K562 (cell line): ENCODE measurements around the gene NDUFB3. TPM values are rescaled to one million over a fixed set of nuclear protein-coding genes. Genes with fewer than 3 reads are reported as not detected.

Source experiments
- ATAC-seq: fragments of 200-7000 bp; cut with Tn5 transposase; 3 replicates; pipeline ENCODE4 v1.9.1; 2020; ENCODE audit warnings: moderate library complexity
- BruUV-seq: library from RNA; stranded (reverse); fragments of 400-500 nt; replicated peaks from 2 replicates; lab custom pipeline; 2021; lab: Mats Ljungman, UMichigan
- CTCF ChIA-PET: fragments of 300-600 bp; formaldehyde crosslinking; extraction: SDS; loops from one replicate; lab custom pipeline; 2021; ENCODE audit warnings: low intra/inter-chr PET ratio; lab: Yijun Ruan, JAX
- POLR2A ChIA-PET: fragments of 300-600, 350-650 bp; sonication (Branson Sonifier 250); formaldehyde crosslinking; extraction: SDS; loops from one replicate; lab custom pipeline; 2021; ENCODE audit warnings: antibody characterized with exemption, inconsistent platforms; lab: Yijun Ruan, JAX
- DNase-seq, 4 experiments: peaks; one replicate each; pipeline versions ENCODE4 v3.0.0 to v3.0.0-alpha.2; 2011 to 2018; ENCODE audit warnings: low spot score in 3 of 4, mixed read lengths in 3 of 4; ENCODE audit errors: extremely low read depth in 1 of 4
- FAIRE-seq: peaks from 2 replicates; lab custom pipeline; 2011; peaks lifted over from hg19 to GRCh38; lab: Jason Lieb, UNC
- H2AFZ ChIP-seq: 2 replicates; pipeline ENCODE4 v1.6.0; 2011; ENCODE audit warnings: low read depth, low read length, control low read depth, inconsistent platforms
- H3K27ac ChIP-seq: fragments of 200-600 bp; 3 replicates; pipeline ENCODE4 v1.8.0; 2011; ENCODE audit warnings: low read depth, mild to moderate bottlenecking, control low read depth, inconsistent platforms, low read length, moderate library complexity, mixed read lengths; ENCODE audit errors: extremely low read depth
- H3K27me3 ChIP-seq, 2 experiments: fragments of 300-600 bp in 1 of 2; 2 replicates in 1 of 2; 3 replicates in 1 of 2; pipeline versions ENCODE4 v1.6.0 to v1.8.0; 2011; ENCODE audit warnings: inconsistent platforms in 2 of 2, low read length in 2 of 2, mild to moderate bottlenecking in 1 of 2, mixed read lengths in 1 of 2, moderate library complexity in 1 of 2; ENCODE audit not compliant: control insufficient read depth in 2 of 2, insufficient read depth in 2 of 2
- H3K36me3 ChIP-seq: fragments of 300-600 bp; 3 replicates; pipeline ENCODE4 v1.8.0; 2011; ENCODE audit warnings: mild to moderate bottlenecking, low read length, inconsistent platforms; ENCODE audit not compliant: control insufficient read depth, insufficient read depth
- H3K4me1 ChIP-seq, 2 experiments: fragments of 200-600 bp in 1 of 2; replicated peaks in 1 of 2; 2 replicates in 1 of 2; 3 replicates in 1 of 2; pipeline versions ENCODE4 v1.5.1 to v1.8.0; 2011; ENCODE audit warnings: inconsistent platforms in 2 of 2, low read length in 2 of 2, mild to moderate bottlenecking in 1 of 2, mixed read lengths in 1 of 2, moderate library complexity in 1 of 2; ENCODE audit not compliant: control insufficient read depth in 2 of 2, insufficient read depth in 2 of 2
- H3K4me2 ChIP-seq: 2 replicates; pipeline ENCODE4 v1.6.1; 2011; ENCODE audit warnings: low read length, control low read depth, inconsistent platforms, mixed read lengths; ENCODE audit not compliant: insufficient read depth
- H3K4me3 ChIP-seq: fragments of 200-600 bp; sonication (generic), shearing (Covaris generic); 2 replicates; pipeline ENCODE4 v1.5.1; 2016; ENCODE audit warnings: control low read depth, inconsistent platforms
- H3K79me2 ChIP-seq: fragments of 200-600 bp; 3 replicates; pipeline ENCODE4 v1.8.0; 2011; ENCODE audit warnings: low read length, inconsistent platforms; ENCODE audit not compliant: control insufficient read depth, insufficient read depth
- H3K9ac ChIP-seq, 2 experiments: 2 replicates each; pipeline versions ENCODE4 v1.6.0 to v1.6.1; 2011; ENCODE audit warnings: low read depth in 2 of 2, low read length in 2 of 2, control low read depth in 1 of 2, inconsistent platforms in 1 of 2, mild to moderate bottlenecking in 1 of 2, mixed read lengths in 1 of 2; ENCODE audit not compliant: insufficient read depth in 1 of 2
- H3K9me1 ChIP-seq: one replicate; pipeline ENCODE4 v1.6.0; 2011; ENCODE audit warnings: inconsistent platforms, mild to moderate bottlenecking, low read length, moderate library complexity; ENCODE audit not compliant: control insufficient read depth, insufficient read depth
- H3K9me3 ChIP-seq: replicated peaks from 2 replicates; pipeline ENCODE4 v1.5.1; 2011; ENCODE audit warnings: low read depth, low read length, inconsistent platforms; ENCODE audit not compliant: control insufficient read depth, insufficient read depth
- H4K20me1 ChIP-seq: replicated peaks from 2 replicates; pipeline ENCODE4 v1.6.1; 2011; ENCODE audit warnings: low read length, inconsistent platforms, mixed read lengths; ENCODE audit not compliant: control insufficient read depth, insufficient read depth
- BRCA1 ChIP-seq, 2 experiments: fragments of 450-650 bp in 1 of 2; sonication (generic) in 1 of 2; formaldehyde crosslinking in 1 of 2; IDR thresholded peaks; 2 replicates each; pipeline versions ENCODE4 v1.5.0 to v1.6.1; 2017 to 2020; ENCODE audit warnings: mild to moderate bottlenecking in 1 of 2, missing genetic modification reagents in 1 of 2
- DMBX1 ChIP-seq: fragments of 250-450 bp; sonication (Bioruptor Pico); IDR thresholded peaks from 2 replicates; pipeline ENCODE4 v1.8.0; 2022; ENCODE audit warnings: inconsistent platforms, mild to moderate bottlenecking, moderate library complexity, borderline replicate concordance
- IRF9 ChIP-seq: fragments of 450-650 bp; IDR thresholded peaks from 2 replicates; pipeline ENCODE4 v1.6.1; 2016; ENCODE audit warnings: missing biosample characterization, missing genetic modification characterization
- L3MBTL2 ChIP-seq: fragments of 450-650 bp; IDR thresholded peaks from 2 replicates; pipeline ENCODE4 v1.6.1; 2016; ENCODE audit warnings: mild to moderate bottlenecking, moderate library complexity
- MGA ChIP-seq: fragments of 450-650 bp; IDR thresholded peaks from 2 replicates; pipeline ENCODE4 v1.6.1; 2016; ENCODE audit warnings: mild to moderate bottlenecking, moderate library complexity
- ZBTB26 ChIP-seq: fragments of 450-650 bp; formaldehyde crosslinking; IDR thresholded peaks from 2 replicates; pipeline ENCODE4 v1.4.0; 2022; ENCODE audit warnings: missing genetic modification characterization
- ZNF175 ChIP-seq: fragments of 200-800 bp; sonication (Bioruptor generic); IDR thresholded peaks from 2 replicates; pipeline ENCODE4 v1.6.1; 2016; ENCODE audit warnings: low read depth, mild to moderate bottlenecking, missing genetic modification characterization, missing compliant biosample characterization
- WGBS: fragments of 100-300 bp; shearing (Covaris generic); methylation state at CpG from one replicate; pipeline ENCODE4 v1.1.6; 2016; ENCODE audit warnings: low coverage, mixed read lengths; ENCODE audit not compliant: insufficient coverage; ENCODE audit errors: missing lambda C conversion rate; 5-methylcytosine and 5-hydroxymethylcytosine counted together
- in situ Hi-C: fragments of 300-500 bp; cut with MboI; formaldehyde crosslinking; loops from 4 replicates; pipeline ENCODE4 v1.15.0; 2018; ENCODE audit warnings: inconsistent platforms, mixed read lengths
- intact Hi-C: fragments of 100-400 bp; cut with micrococcal nuclease; formaldehyde crosslinking; loops from 2 replicates; pipeline ENCODE4 v1.14.2; 2022
- polyA plus RNA-seq, 8 experiments: library from polyadenylated mRNA; depleted of rRNA in 4 of 8; stranded (reverse) in 5 of 8; unstranded in 3 of 8; fragments of >200 nt; fragmentation: Nextera tagmentation in 2 of 8; fragmentation: Illumina TruSeq in 1 of 8; extraction: Ambion mirVana in 2 of 8; extraction: Trizol in 1 of 8; gene quantifications; 2 replicates each; pipeline versions ENCODE4 v1.2.1 to v1.2.3, GENCODE V29; 2011 to 2014; ENCODE audit warnings: inconsistent platforms in 1 of 8, missing spikeins in 1 of 8
- total RNA-seq, 7 experiments: library from RNA; depleted of rRNA in 6 of 7; stranded (reverse); fragments of >200 nt in 6 of 7; fragmentation: Illumina TruSeq in 2 of 7; extraction: Trizol in 2 of 7; gene quantifications; 2 replicates each; pipeline versions ENCODE4 v1.2.1 to v1.2.3, GENCODE V29; 2011 to 2021; ENCODE audit warnings: low replicate concordance in 1 of 7

NDUFB3 gene
- total and polyA plus RNA-seq, 9 of the 15 experiments (the other 6 are each of a cell fraction or from before 2014, with no cell fraction given) = 126 to 786 (median 156) TPM

GRCh38 chr2:201128933-201129505 is 57.2 kb downstream of the NDUFB3 start:
- Histone ChIP-seq H3K36me3 (peaks cover 31% of the 10 kb centered on the region), H3K9me3 (no peaks in the 10 kb centered on the region), H3K9me1 (no peaks in the 10 kb centered on the region), H3K79me2 (peaks cover 91% of the 10 kb centered on the region), H3K4me2 (peak overlapping the region; percentile 63), H2AFZ (peak overlapping the region; percentile 7; the same call in 1 of the 2 replicates), H4K20me1 (no peaks in the 10 kb centered on the region), H3K4me3 (peak overlapping the region; percentile 21; the same call in 1 of the 2 replicates), H3K4me1 (peaks cover 31 to 69% of the 10 kb centered on the region in 2 experiments), H3K27ac (peak overlapping the region; percentile 82), H3K9ac (peak overlapping the region; percentile 66 to 82; a peak in 3 of 4 replicates), H3K27me3 (no peaks in the 10 kb centered on the region)
- 8% methylated on average over 4 of the region's 4 CpGs for WGBS
- in situ Hi-C loops (no loop called here), intact Hi-C loops (no loop called here)
- CTCF ChIA-PET = no interaction called here
- FAIRE-seq = peak; percentile 71
- no peak for ATAC-seq
- BruUV-seq = no TSS peak
- POLR2A ChIA-PET = interaction anchor here (1.9 kb wide), 1 partner anchor 239 kb away, joined by 4 read pairs; the partner anchor contains the start of gene NIF3L1
- DNase-seq = peak in 1 of 4 experiments; percentile 54
- TF ChIP-seq ZNF175 (CRISPR knock-in tag) (peak; percentile 41; the same call in 1 of the 2 replicates), MGA (peak; percentile 48), ZBTB26 (CRISPR knock-in tag) (no peak), L3MBTL2 (peak; percentile 64), DMBX1 (peak; percentile 76; the same call in 1 of the 2 replicates), BRCA1 (IDR thresholded peaks at IDR 0.05) (no peak), BRCA1 (CRISPR knock-in tag; IDR thresholded peaks at IDR 0.05) (no peak), IRF9 (no peak)
